GM23338 (cell line): ENCODE results near the gene SLC43A3. TPM values are rescaled to one million over a fixed set of nuclear protein-coding genes. Genes with fewer than 3 reads are reported as not detected.

ENCODE experiments used
- ATAC-seq: fragments of 200-7000 bp; cut with Tn5 transposase; 3 replicates; pipeline ENCODE4 v1.9.1; 2020
- DNase-seq: peaks from one replicate; pipeline ENCODE4 v3.0.0-alpha.2; 2015; ENCODE audit warnings: low spot score
- H2AFZ ChIP-seq: fragments of 200-600 bp; sonication (generic); 2 replicates; pipeline ENCODE4 v1.8.0; 2016; ENCODE audit warnings: antibody characterized with exemption, mild to moderate bottlenecking, moderate library complexity
- H3F3A ChIP-seq: fragments of 200-600 bp; sonication (generic); replicated peaks from 2 replicates; pipeline ENCODE4 v1.8.0; 2017; ENCODE audit warnings: antibody characterized with exemption, mixed run types, low read depth
- H3K27ac ChIP-seq: fragments of 200-600 bp; sonication (generic); 2 replicates; pipeline ENCODE4 v1.6.1; 2016; ENCODE audit warnings: low read depth
- H3K27me3 ChIP-seq: fragments of 200-600 bp; sonication (generic); 2 replicates; pipeline ENCODE4 v1.8.0; 2016; ENCODE audit warnings: mild to moderate bottlenecking, mixed run types, moderate library complexity; ENCODE audit not compliant: insufficient read depth
- H3K36me3 ChIP-seq: fragments of 200-600 bp; sonication (generic); 2 replicates; pipeline ENCODE4 v1.8.0; 2016; ENCODE audit warnings: mild to moderate bottlenecking; ENCODE audit not compliant: insufficient read depth
- H3K4me1 ChIP-seq: fragments of 200-600 bp; sonication (generic); 2 replicates; pipeline ENCODE4 v1.8.0; 2016; ENCODE audit warnings: mild to moderate bottlenecking, moderate library complexity; ENCODE audit not compliant: insufficient read depth
- H3K4me2 ChIP-seq: fragments of 200-600 bp; sonication (generic); 2 replicates; pipeline ENCODE4 v1.7.1; 2017; ENCODE audit warnings: mixed run types
- H3K4me3 ChIP-seq: fragments of 200-600 bp; sonication (generic); 2 replicates; pipeline ENCODE4 v1.6.1; 2016; ENCODE audit warnings: mixed run types
- H3K79me2 ChIP-seq: fragments of 200-600 bp; sonication (generic); replicated peaks from 2 replicates; pipeline ENCODE4 v1.8.0; 2017; ENCODE audit warnings: mild to moderate bottlenecking; ENCODE audit not compliant: insufficient read depth
- H3K9me2 ChIP-seq: fragments of 200-600 bp; sonication (generic); 2 replicates; pipeline ENCODE4 v1.8.0; 2017; ENCODE audit not compliant: insufficient read depth
- H4K20me1 ChIP-seq: fragments of 200-600 bp; sonication (generic); replicated peaks from 2 replicates; pipeline ENCODE4 v1.8.0; 2017; ENCODE audit warnings: mild to moderate bottlenecking; ENCODE audit not compliant: insufficient read depth
- H3K27ac Mint-ChIP-seq: 2 replicates; pipeline ENCODE4 v1.8.0; 2020; ENCODE audit warnings: inconsistent platforms, mild to moderate bottlenecking, moderate library complexity, mixed read lengths
- H3K27me3 Mint-ChIP-seq: 3 replicates; pipeline ENCODE4 v1.8.0; 2022; ENCODE audit warnings: low read depth, mild to moderate bottlenecking, moderate library complexity, mixed read lengths, inconsistent platforms; ENCODE audit not compliant: insufficient read depth, poor library complexity
- H3K36me3 Mint-ChIP-seq: 3 replicates; pipeline ENCODE4 v1.8.0; 2021; ENCODE audit warnings: low read depth, mild to moderate bottlenecking, inconsistent platforms, moderate library complexity, mixed read lengths
- H3K4me1 Mint-ChIP-seq: 3 replicates; pipeline ENCODE4 v1.8.0; 2020; ENCODE audit warnings: mild to moderate bottlenecking, inconsistent platforms, mixed read lengths
- H3K4me3 Mint-ChIP-seq: 3 replicates; pipeline ENCODE4 v1.8.0; 2021; ENCODE audit warnings: moderate library complexity, mild to moderate bottlenecking, inconsistent platforms, mixed read lengths
- H3K9me3 Mint-ChIP-seq: 3 replicates; pipeline ENCODE4 v1.8.0; 2020; ENCODE audit warnings: moderate library complexity, mild to moderate bottlenecking, inconsistent platforms, mixed read lengths
- CREB1 ChIP-seq: fragments of 250-450 bp; sonication (Bioruptor Pico); IDR thresholded peaks from 2 replicates; pipeline ENCODE4 v1.5.0; 2020; ENCODE audit warnings: low read depth, mild to moderate bottlenecking, moderate library complexity
- CTCF ChIP-seq, 2 experiments: fragments of 200-600 bp in 1 of 2; sonication (generic) in 1 of 2; conservative IDR thresholded peaks; 2 replicates each; pipeline versions ENCODE4 v1.5.1 to v1.6.1; 2016 to 2017; ENCODE audit warnings: antibody characterized with exemption in 2 of 2, low read depth in 2 of 2, mild to moderate bottlenecking in 2 of 2, moderate library complexity in 1 of 2
- EZH2 ChIP-seq: fragments of 200-600 bp; sonication (generic); IDR thresholded peaks from one replicate; pipeline ENCODE4 v1.8.0; 2017; ENCODE audit warnings: antibody characterized with exemption, mild to moderate bottlenecking, low read depth; ENCODE audit not compliant: unreplicated experiment
- EZH2phosphoT487 ChIP-seq: fragments of 200-600 bp; sonication (generic); IDR thresholded peaks from one replicate; pipeline ENCODE4 v1.8.1; 2018; ENCODE audit warnings: antibody characterized with exemption; ENCODE audit not compliant: unreplicated experiment
- JUNB ChIP-seq: IDR thresholded peaks from one replicate; pipeline ENCODE4 v1.6.1; 2016; ENCODE audit warnings: antibody characterized with exemption; ENCODE audit not compliant: unreplicated experiment
- NANOG ChIP-seq: IDR thresholded peaks from 2 replicates; pipeline ENCODE4 v1.6.1; 2016; ENCODE audit warnings: antibody characterized with exemption, borderline replicate concordance
- POLR2AphosphoS5 ChIP-seq: IDR thresholded peaks from 2 replicates; pipeline ENCODE4 v1.6.1; 2016; ENCODE audit warnings: antibody characterized with exemption, low read depth
- STAT1 ChIP-seq: IDR thresholded peaks from one replicate; pipeline ENCODE4 v1.6.1; 2016; ENCODE audit warnings: antibody characterized with exemption; ENCODE audit not compliant: unreplicated experiment
- ZNF114 ChIP-seq: fragments of 250-450 bp; sonication (Bioruptor Pico); IDR thresholded peaks from 2 replicates; pipeline ENCODE4 v1.5.0; 2020; ENCODE audit warnings: mild to moderate bottlenecking, moderate library complexity
- ZNF331 ChIP-seq: fragments of 250-450 bp; sonication (Bioruptor Pico); IDR thresholded peaks from 2 replicates; pipeline ENCODE4 v1.5.0; 2020; ENCODE audit warnings: low read depth, mild to moderate bottlenecking, moderate library complexity
- ZNF462 ChIP-seq: fragments of 250-450 bp; sonication (Bioruptor Pico); IDR thresholded peaks from 2 replicates; pipeline ENCODE4 v1.5.0; 2020; ENCODE audit warnings: mild to moderate bottlenecking, moderate library complexity
- polyA plus RNA-seq: library from polyadenylated mRNA; unstranded; fragments of >200 nt; fragmentation: Nextera tagmentation; extraction: Ambion mirVana; gene quantifications from 2 replicates; pipeline ENCODE4 v1.2.1, GENCODE V29; 2016
- total RNA-seq: library from RNA; depleted of rRNA; stranded (reverse); fragments of >200 nt; shearing (Covaris generic); gene quantifications from 2 replicates; pipeline ENCODE4 v1.2.3, GENCODE V29; 2014
- TF ChIP-seq, protein P1 (sequence below): IDR thresholded peaks from 2 replicates; pipeline ENCODE4 v1.6.1; 2016; ENCODE audit warnings: antibody characterized with exemption

SLC43A3 gene
- total and polyA plus RNA-seq, 2 experiments from 2014 or later = 14.3 to 24.8 TPM

DNA sequence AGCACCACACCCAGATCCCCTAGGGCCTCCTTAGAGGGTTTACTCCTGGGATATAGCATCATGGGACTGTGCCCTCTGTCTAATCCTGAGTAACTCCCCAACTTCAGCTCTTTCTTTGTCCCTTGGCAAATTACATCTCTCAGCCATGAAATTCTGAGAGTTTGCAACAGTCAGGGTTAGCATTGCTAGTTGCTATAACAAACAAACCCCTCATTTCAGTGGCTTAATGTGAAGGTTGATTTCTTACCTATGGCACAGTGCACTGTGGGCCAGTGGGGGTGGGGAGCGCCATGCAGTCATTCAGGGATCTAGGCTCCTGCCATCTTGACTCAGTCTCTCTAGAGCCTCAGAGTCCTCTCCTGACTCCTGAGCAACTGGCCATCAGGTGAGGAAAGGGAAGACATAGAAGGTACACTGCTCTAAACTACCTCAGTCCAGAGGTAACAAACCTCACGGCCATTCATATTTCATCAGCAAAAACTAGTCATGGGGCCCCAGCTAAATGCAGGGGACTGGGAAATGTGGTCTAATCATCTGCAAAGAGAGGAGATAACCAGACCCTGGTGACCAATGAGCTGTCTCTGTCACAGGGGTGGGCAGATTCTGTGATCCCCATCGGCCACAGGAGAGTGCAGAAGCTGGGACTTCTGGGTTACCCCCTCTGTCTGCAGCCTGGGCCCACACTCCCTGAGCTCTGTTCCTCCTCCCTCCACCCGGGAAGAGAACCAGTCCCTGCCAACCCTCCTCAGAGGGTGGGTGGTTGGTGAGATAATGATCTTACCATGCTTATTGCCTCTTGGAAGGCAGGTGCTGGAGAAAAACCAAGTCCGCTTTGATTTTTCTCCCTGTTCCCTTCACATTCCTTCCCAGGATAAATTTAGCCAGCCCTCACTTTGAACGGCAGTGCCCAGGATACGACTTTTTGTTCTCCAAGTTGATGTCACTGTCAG lies 63.5 kb downstream of the SLC43A3 start (continued):
- TF ChIP-seq ZNF462 (CRISPR knock-in tag) (no peak), EZH2phosphoT487 (no peak), ZNF331 (CRISPR knock-in tag) (no peak), STAT1 (no peak), POLR2AphosphoS5 (no peak), JUNB (no peak), ZNF114 (CRISPR knock-in tag) (no peak), NANOG (no peak)

GRCh38 chr11:57361926-57362325 lies 65.0 kb downstream of the SLC43A3 start:
- H4K20me1 ChIP-seq = no peaks in the 10 kb centered on the region
- no peak for ATAC-seq
- no peaks in the 10 kb centered on the region for H3K36me3 Mint-ChIP-seq
- TF ChIP-seq NANOG (no peak), CREB1 (CRISPR knock-in tag) (no peak), JUNB (no peak), ZNF331 (CRISPR knock-in tag) (no peak), ZNF114 (CRISPR knock-in tag) (no peak), STAT1 (no peak), EZH2phosphoT487 (no peak), EZH2 (no peak), POLR2AphosphoS5 (no peak), CTCF (conservative IDR thresholded peaks at IDR 0.05; ENCODE audit: low read depth in 2 of 2) (no peak)
- TF ChIP-seq, protein P1, sequence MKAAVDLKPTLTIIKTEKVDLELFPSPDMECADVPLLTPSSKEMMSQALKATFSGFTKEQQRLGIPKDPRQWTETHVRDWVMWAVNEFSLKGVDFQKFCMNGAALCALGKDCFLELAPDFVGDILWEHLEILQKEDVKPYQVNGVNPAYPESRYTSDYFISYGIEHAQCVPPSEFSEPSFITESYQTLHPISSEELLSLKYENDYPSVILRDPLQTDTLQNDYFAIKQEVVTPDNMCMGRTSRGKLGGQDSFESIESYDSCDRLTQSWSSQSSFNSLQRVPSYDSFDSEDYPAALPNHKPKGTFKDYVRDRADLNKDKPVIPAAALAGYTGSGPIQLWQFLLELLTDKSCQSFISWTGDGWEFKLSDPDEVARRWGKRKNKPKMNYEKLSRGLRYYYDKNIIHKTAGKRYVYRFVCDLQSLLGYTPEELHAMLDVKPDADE = no peak

More at GRCh38 chr11:57361926-57362325, 65.0 kb downstream of the SLC43A3 start:
- Mint-ChIP-seq H3K27ac (no peak overlapping the region), H3K4me3 (no peak overlapping the region), H3K27me3 (peaks cover 2% of the 10 kb centered on the region), H3K9me3 (no peaks in the 10 kb centered on the region), H3K4me1 (peaks cover 27% of the 10 kb centered on the region)
- no peaks in the 10 kb centered on the region for H3K9me2 ChIP-seq
- no peaks in the 10 kb centered on the region for H3K27me3 ChIP-seq
- H3K79me2 ChIP-seq = no peaks in the 10 kb centered on the region
- H2AFZ ChIP-seq = no peak overlapping the region
- H3K4me1 ChIP-seq = peaks cover 15% of the 10 kb centered on the region
- 0 out of 2 replicates have a peak, but pooled peaks cover 3% of the 10 kb centered on the region for H3F3A ChIP-seq
- H3K27ac ChIP-seq = no peak overlapping the region
- no peaks in the 10 kb centered on the region for H3K36me3 ChIP-seq
- no peak overlapping the region for H3K4me3 ChIP-seq
- no peak overlapping the region for H3K4me2 ChIP-seq
- DNase-seq = no peak
